Measurements from ENCODE around the gene EXOSC1.

DNA sequence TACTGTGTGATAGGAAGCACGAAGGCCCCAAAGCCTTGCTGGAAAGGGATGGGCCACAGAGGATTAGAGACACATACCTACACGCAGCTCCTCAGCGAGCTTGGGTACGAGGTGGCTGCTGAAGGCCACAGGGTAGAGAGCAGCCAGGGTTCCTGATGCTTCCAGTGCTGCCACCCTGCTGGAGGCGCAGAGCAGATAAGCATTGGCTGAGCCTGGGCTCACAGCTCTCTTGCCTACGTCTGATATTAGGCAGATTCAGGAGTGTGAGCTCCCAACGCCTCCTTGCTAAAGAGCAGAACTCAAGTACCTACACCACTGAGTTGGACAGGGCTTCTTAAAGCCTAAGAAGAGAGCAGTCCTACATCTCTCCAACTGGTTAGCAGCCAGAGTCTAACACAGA, 20.2 kb upstream of the EXOSC1 start:
- TF ChIP-seq CHD2 (IDR thresholded peaks at IDR 0.05; ENCODE audit: low read length, partially characterized antibody), result no peak
- TF ChIP-seq, protein P1, sequence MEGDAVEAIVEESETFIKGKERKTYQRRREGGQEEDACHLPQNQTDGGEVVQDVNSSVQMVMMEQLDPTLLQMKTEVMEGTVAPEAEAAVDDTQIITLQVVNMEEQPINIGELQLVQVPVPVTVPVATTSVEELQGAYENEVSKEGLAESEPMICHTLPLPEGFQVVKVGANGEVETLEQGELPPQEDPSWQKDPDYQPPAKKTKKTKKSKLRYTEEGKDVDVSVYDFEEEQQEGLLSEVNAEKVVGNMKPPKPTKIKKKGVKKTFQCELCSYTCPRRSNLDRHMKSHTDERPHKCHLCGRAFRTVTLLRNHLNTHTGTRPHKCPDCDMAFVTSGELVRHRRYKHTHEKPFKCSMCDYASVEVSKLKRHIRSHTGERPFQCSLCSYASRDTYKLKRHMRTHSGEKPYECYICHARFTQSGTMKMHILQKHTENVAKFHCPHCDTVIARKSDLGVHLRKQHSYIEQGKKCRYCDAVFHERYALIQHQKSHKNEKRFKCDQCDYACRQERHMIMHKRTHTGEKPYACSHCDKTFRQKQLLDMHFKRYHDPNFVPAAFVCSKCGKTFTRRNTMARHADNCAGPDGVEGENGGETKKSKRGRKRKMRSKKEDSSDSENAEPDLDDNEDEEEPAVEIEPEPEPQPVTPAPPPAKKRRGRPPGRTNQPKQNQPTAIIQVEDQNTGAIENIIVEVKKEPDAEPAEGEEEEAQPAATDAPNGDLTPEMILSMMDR (IDR thresholded peaks at IDR 0.05), result no peak
